ENCODE measurements around the gene BEGAIN. TPM values are rescaled to one million over a fixed set of nuclear protein-coding genes. Genes with fewer than 3 reads are reported as not detected.

The BEGAIN gene
- total and polyA plus RNA-seq, 8 donors: 0.31 to 1.1 (median 0.83) TPM; not detected in 4

DNA sequence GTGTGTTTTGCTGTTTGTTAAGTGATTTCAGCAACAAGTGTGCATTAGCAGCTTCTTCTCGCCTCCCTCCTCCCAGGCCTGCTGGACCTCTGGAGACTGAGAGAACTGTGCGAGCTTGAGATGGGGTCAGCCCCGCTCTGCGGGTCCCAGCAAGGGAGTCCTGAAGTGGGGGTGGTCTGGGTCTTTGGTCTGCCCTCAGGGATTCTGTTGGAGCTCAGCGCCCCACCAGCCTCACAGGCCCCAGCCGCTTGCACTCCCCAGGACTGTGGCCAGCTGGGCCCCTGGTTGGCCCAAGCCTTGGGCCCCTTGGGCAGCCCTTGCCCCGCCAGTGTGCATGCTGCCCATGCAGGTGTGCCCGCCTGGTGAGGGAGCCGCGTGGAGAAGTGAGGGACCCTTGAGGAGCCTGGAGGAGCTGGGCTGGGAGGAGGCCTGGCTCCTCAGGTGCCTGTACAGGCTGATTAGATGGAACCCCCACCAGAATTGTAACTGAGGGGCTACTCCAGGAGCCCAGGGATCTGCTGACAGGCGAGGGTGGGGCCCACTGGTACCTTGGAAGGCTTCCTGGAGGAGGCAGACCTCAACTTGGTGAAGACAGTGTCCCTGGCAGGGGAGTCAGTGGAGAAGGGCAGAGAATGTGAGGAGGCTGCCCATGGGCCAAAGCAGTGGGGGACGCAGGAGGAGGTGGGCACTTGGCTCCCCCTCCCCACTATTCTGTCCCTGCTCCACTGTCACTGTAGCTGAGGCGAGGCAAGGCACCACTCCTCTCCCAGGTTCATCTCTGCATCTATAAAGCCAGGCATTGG lies 56.7 kb downstream of the BEGAIN start:
- Histone ChIP-seq H3K27ac (no peak overlapping the region), H3K9me3 (no peaks in the 10 kb centered on the region), H3K4me1 (peaks cover 0 to 15% (median 13%) of the 10 kb centered on the region in 4 donors), H3K27me3 (no peaks in the 10 kb centered on the region), H3K36me3 (peaks cover 15 to 56% (median 52%) of the 10 kb centered on the region in 4 donors), H3K4me3 (no peak overlapping the region)
- TF ChIP-seq, protein P1, sequence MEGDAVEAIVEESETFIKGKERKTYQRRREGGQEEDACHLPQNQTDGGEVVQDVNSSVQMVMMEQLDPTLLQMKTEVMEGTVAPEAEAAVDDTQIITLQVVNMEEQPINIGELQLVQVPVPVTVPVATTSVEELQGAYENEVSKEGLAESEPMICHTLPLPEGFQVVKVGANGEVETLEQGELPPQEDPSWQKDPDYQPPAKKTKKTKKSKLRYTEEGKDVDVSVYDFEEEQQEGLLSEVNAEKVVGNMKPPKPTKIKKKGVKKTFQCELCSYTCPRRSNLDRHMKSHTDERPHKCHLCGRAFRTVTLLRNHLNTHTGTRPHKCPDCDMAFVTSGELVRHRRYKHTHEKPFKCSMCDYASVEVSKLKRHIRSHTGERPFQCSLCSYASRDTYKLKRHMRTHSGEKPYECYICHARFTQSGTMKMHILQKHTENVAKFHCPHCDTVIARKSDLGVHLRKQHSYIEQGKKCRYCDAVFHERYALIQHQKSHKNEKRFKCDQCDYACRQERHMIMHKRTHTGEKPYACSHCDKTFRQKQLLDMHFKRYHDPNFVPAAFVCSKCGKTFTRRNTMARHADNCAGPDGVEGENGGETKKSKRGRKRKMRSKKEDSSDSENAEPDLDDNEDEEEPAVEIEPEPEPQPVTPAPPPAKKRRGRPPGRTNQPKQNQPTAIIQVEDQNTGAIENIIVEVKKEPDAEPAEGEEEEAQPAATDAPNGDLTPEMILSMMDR (IDR thresholded peaks at IDR 0.05): no peak
- TF ChIP-seq EP300 (IDR thresholded peaks at IDR 0.05): no peak
- TF ChIP-seq POLR2AphosphoS5 (IDR thresholded peaks at IDR 0.05): no peak
- no peak for TF ChIP-seq POLR2A (IDR thresholded peaks at IDR 0.05)
- 90 to 96% (median 94%) methylated on average over 8 to 13 of the region's 13 CpGs for WGBS, 5 donors
- intact Hi-C loops (cut with DNase I; ENCODE audit: low total_unique reads): no loop called here
- DNase-seq: no peak

DNA sequence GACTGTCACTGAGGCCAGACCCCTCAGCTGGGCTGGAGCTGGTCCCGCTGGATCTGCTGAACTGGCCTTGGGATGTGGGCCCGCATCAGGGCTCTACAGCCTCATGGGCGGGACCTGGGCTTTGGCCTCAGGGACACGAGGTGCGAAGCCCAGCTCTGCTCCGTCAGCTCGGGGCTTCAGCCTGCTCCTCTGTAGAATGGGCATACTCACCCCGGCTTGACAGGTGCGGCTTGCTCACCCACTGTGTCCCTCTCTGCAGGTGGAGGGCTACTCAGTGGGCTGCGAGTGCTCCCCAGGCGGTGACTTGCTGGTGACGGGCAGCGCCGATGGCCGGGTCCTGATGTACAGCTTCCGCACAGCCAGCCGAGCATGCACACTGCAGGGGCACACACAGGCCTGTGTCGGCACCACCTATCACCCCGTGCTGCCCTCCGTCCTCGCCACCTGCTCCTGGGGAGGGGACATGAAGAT lies 57.6 kb downstream of the BEGAIN start:
- Histone ChIP-seq H3K4me1 (peaks cover 0 to 15% (median 13%) of the 10 kb centered on the region in 4 donors), H3K27me3 (no peaks in the 10 kb centered on the region), H3K36me3 (peaks cover 15 to 56% (median 53%) of the 10 kb centered on the region in 4 donors), H3K9me3 (no peaks in the 10 kb centered on the region), H3K4me3 (no peak overlapping the region), H3K27ac (no peak overlapping the region)
- intact Hi-C loops (cut with DNase I; ENCODE audit: low total_unique reads): no loop called here
- 95 to 96% (median 95%) methylated on average over 13 to 21 of the region's 21 CpGs for WGBS, 5 donors
- TF ChIP-seq POLR2AphosphoS5 (IDR thresholded peaks at IDR 0.05) (no peak), EP300 (IDR thresholded peaks at IDR 0.05) (no peak), POLR2A (IDR thresholded peaks at IDR 0.05) (no peak)
- TF ChIP-seq, protein P1 (IDR thresholded peaks at IDR 0.05): no peak
- peak; percentile 1 to 15 for DNase-seq

DNA sequence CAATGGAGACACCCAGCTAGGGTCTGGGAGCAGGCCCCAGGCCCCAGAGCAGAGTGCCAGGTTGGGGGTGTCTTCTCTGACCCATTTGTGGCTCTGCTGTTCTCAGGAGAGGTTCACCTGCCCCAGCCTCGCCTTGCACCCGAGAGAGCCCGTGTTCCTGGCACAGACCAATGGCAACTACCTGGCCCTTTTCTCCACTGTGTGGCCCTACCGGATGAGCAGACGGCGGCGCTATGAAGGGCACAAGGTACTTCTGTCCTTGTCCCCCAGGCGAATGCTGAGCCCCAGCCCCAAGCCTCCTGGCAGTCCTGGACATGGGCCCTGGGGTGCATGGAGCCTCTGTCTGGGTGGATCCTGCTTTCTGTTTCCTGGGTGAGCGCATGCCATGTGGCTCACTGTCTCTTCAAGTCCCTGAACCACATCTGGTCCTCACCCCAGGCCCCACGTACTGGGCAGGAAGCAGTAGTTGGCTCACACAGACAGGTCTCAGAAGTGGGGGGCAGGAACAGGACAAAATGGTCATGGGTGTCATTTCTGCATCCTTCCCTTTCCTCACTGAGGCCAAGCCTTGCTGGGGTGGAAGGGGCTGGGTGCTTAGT lies 58.2 kb downstream of the BEGAIN start:
- peak in 1 of 2 donors; percentile 24 for DNase-seq
- peaks cover 0 to 13% (median 12%) of the 10 kb centered on the region in 4 donors for H3K4me1 ChIP-seq
- TF ChIP-seq EP300 (IDR thresholded peaks at IDR 0.05): no peak
- TF ChIP-seq, protein P1 (IDR thresholded peaks at IDR 0.05): no peak
- TF ChIP-seq POLR2AphosphoS5 (IDR thresholded peaks at IDR 0.05): no peak
- no peak for TF ChIP-seq POLR2A (IDR thresholded peaks at IDR 0.05)
- H3K36me3 ChIP-seq: peaks cover 15 to 56% (median 53%) of the 10 kb centered on the region in 4 donors
- H3K9me3 ChIP-seq: no peaks in the 10 kb centered on the region
- no peak overlapping the region for H3K4me3 ChIP-seq
- no peaks in the 10 kb centered on the region for H3K27me3 ChIP-seq
- no peak overlapping the region for H3K27ac ChIP-seq
- intact Hi-C loops (cut with DNase I; ENCODE audit: low total_unique reads): no loop called here
- 92 to 96% (median 94%) methylated on average over 2 to 10 of the region's 10 CpGs for WGBS, 5 donors

DNA sequence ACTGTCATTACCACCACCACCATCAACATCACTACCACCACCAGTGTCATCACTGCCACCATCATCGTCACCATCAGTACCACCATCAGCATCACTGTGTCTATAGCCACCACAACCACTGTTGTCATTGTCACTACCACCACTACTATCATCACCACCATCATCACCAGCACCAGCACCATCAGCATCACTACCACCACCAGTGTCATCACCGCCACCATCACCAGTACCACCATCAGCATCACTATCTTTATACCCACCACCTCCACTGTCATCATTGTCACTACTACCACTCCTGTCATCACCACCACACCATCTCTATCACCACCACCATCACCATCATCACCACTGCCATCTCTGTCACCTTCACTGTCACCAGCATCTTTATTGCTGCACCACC lies 60.6 kb downstream of the BEGAIN start:
- Histone ChIP-seq H3K4me3 (no peak overlapping the region), H3K27ac (no peak overlapping the region), H3K27me3 (no peaks in the 10 kb centered on the region), H3K4me1 (no peaks in the 10 kb centered on the region), H3K9me3 (no peaks in the 10 kb centered on the region), H3K36me3 (peaks cover 15 to 55% (median 53%) of the 10 kb centered on the region in 4 donors)
- intact Hi-C loops (cut with DNase I; ENCODE audit: low total_unique reads): no loop called here
- TF ChIP-seq, protein P1 (IDR thresholded peaks at IDR 0.05): no peak
- TF ChIP-seq POLR2AphosphoS5 (IDR thresholded peaks at IDR 0.05) (no peak), EP300 (IDR thresholded peaks at IDR 0.05) (no peak)
- peak; percentile 20 to 23 for DNase-seq
- 95 to 97% (median 96%) methylated on average over 2 of the region's 2 CpGs for WGBS, 5 donors
